IMR-90 (cell line): ENCODE measurements around the gene ARHGEF17. TPM values are rescaled to one million over a fixed set of nuclear protein-coding genes. Genes with fewer than 3 reads are reported as not detected.
A peak's percentile ranks its signal among the peaks of the same experiment; 100 is the strongest.

Experiments
- ATAC-seq: fragments of 200-7000 bp; cut with Tn5 transposase; 2 replicates; pipeline ENCODE4 v1.9.1; 2020; ENCODE audit warnings: low read depth, mild to moderate bottlenecking, moderate library complexity
- BruUV-seq: library from RNA; stranded (reverse); fragments of 400-500 nt; replicated peaks from 2 replicates; lab custom pipeline; 2021; lab: Mats Ljungman, UMichigan
- CTCF ChIA-PET: fragments of 300-600 bp; formaldehyde crosslinking; extraction: SDS; loops from one replicate; lab custom pipeline; 2021; ENCODE audit warnings: antibody characterized with exemption; lab: Yijun Ruan, JAX
- POLR2A ChIA-PET: fragments of 300-600 bp; sonication (Branson Sonifier 250); formaldehyde crosslinking; loops from one replicate; lab custom pipeline; 2022; ENCODE audit warnings: antibody characterized with exemption; ENCODE audit not compliant: unreplicated experiment; lab: Charles Lee
- DNase-seq: peaks from one replicate; pipeline ENCODE4 v3.0.0; 2013
- H2AFZ ChIP-seq: replicated peaks from 2 replicates; pipeline ENCODE3; 2013; ENCODE audit warnings: low read length, mild to moderate bottlenecking; ENCODE audit not compliant: poor library complexity
- H2AK5ac ChIP-seq: 2 replicates; pipeline ENCODE4 v1.6.1; 2013; ENCODE audit warnings: low read depth, low read length, inconsistent platforms
- H2AK9ac ChIP-seq: replicated peaks from 2 replicates; pipeline ENCODE3; 2013; ENCODE audit warnings: mild to moderate bottlenecking, low read depth, low read length, moderate library complexity; ENCODE audit not compliant: poor library complexity
- H2BK120ac ChIP-seq: 2 replicates; pipeline ENCODE4 v1.6.1; 2013; ENCODE audit warnings: low read depth, low read length, inconsistent platforms
- H2BK15ac ChIP-seq: 3 replicates; pipeline ENCODE4 v1.6.1; 2013; ENCODE audit warnings: low read depth, low read length, inconsistent platforms
- H2BK20ac ChIP-seq: 2 replicates; pipeline ENCODE4 v1.6.1; 2013; ENCODE audit warnings: low read depth, mild to moderate bottlenecking, inconsistent platforms, low read length, moderate library complexity
- H2BK5ac ChIP-seq: 2 replicates; pipeline ENCODE4 v1.6.1; 2013; ENCODE audit warnings: mild to moderate bottlenecking, low read depth, low read length, inconsistent platforms; ENCODE audit not compliant: poor library complexity, severe bottlenecking
- H3K14ac ChIP-seq: replicated peaks from 2 replicates; pipeline ENCODE4 v1.6.1; 2013; ENCODE audit warnings: low read depth, low read length, inconsistent platforms
- H3K18ac ChIP-seq: 2 replicates; pipeline ENCODE4 v1.6.1; 2013; ENCODE audit warnings: low read depth, low read length, control low read depth
- H3K23ac ChIP-seq: 2 replicates; pipeline ENCODE4 v1.6.1; 2013; ENCODE audit warnings: low read depth, low read length, inconsistent platforms
- H3K27ac ChIP-seq: 2 replicates; pipeline ENCODE4 v1.5.1; 2013; ENCODE audit warnings: mild to moderate bottlenecking, control low read depth, low read length; ENCODE audit not compliant: insufficient read depth
- H3K27me3 ChIP-seq: 2 replicates; pipeline ENCODE4 v1.6.1; 2013; ENCODE audit warnings: low read length; ENCODE audit not compliant: control insufficient read depth, insufficient read depth
- H3K36me3 ChIP-seq: 2 replicates; pipeline ENCODE4 v1.6.1; 2013; ENCODE audit warnings: low read length, mixed read lengths; ENCODE audit not compliant: control insufficient read depth, insufficient read depth
- H3K4ac ChIP-seq: 2 replicates; pipeline ENCODE4 v1.6.1; 2013; ENCODE audit warnings: low read depth, low read length, inconsistent platforms
- H3K4me1 ChIP-seq: 2 replicates; pipeline ENCODE4 v1.6.1; 2013; ENCODE audit warnings: low read length, mixed read lengths; ENCODE audit not compliant: control insufficient read depth, insufficient read depth
- H3K4me2 ChIP-seq: 2 replicates; pipeline ENCODE4 v1.6.1; 2013; ENCODE audit warnings: low read depth, mild to moderate bottlenecking, control low read depth, low read length, moderate library complexity
- H3K4me3 ChIP-seq: 2 replicates; pipeline ENCODE4 v1.5.1; 2013; ENCODE audit warnings: low read depth, mild to moderate bottlenecking, control low read depth, low read length, moderate library complexity; ENCODE audit not compliant: insufficient read depth
- H3K56ac ChIP-seq: 2 replicates; pipeline ENCODE4 v1.6.1; 2013; ENCODE audit warnings: low read length, inconsistent platforms; ENCODE audit not compliant: insufficient read depth; ENCODE audit errors: extremely low read depth
- H3K79me1 ChIP-seq, 2 experiments: 2 replicates each; pipeline ENCODE4 v1.6.1; 2013; ENCODE audit warnings: low read length in 2 of 2, inconsistent platforms in 1 of 2, low read depth in 1 of 2
- H3K9ac ChIP-seq: 2 replicates; pipeline ENCODE4 v1.6.1; 2013; ENCODE audit warnings: low read depth, low read length, control low read depth
- H3K9me1 ChIP-seq: 2 replicates; pipeline ENCODE4 v1.6.1; 2013; ENCODE audit warnings: low read length, inconsistent platforms; ENCODE audit not compliant: insufficient read depth
- H3K9me3 ChIP-seq: 2 replicates; pipeline ENCODE4 v1.6.1; 2013; ENCODE audit warnings: low read length; ENCODE audit not compliant: control insufficient read depth, insufficient read depth
- H4K20me1 ChIP-seq: 2 replicates; pipeline ENCODE4 v1.6.1; 2013; ENCODE audit warnings: low read length, inconsistent platforms; ENCODE audit not compliant: insufficient read depth
- H4K5ac ChIP-seq: 2 replicates; pipeline ENCODE4 v1.6.1; 2013; ENCODE audit warnings: mild to moderate bottlenecking, low read depth, low read length, control low read depth
- H4K8ac ChIP-seq, 2 experiments: 2 replicates each; pipeline ENCODE4 v1.6.1; 2013; ENCODE audit warnings: low read depth in 2 of 2, low read length in 2 of 2, control low read depth in 1 of 2, inconsistent platforms in 1 of 2
- H4K91ac ChIP-seq: 2 replicates; pipeline ENCODE4 v1.6.1; 2013; ENCODE audit warnings: low read depth, low read length, inconsistent platforms; ENCODE audit not compliant: insufficient read depth
- CEBPB ChIP-seq: IDR thresholded peaks from 2 replicates; pipeline ENCODE4 v1.6.1; 2012; ENCODE audit warnings: low read depth, low read length, improper control_type of control experiment
- CHD1 ChIP-seq: IDR thresholded peaks from 2 replicates; pipeline ENCODE4 v1.6.1; 2012; ENCODE audit warnings: low read depth, low read length, improper control_type of control experiment
- CTCF ChIP-seq: conservative IDR thresholded peaks from 2 replicates; pipeline ENCODE4 v1.5.1; 2012; ENCODE audit warnings: mild to moderate bottlenecking, low read depth, low read length, improper control_type of control experiment
- ELK1 ChIP-seq: fragments of 150-350 bp; IDR thresholded peaks from 2 replicates; pipeline ENCODE4 v1.6.1; 2016; ENCODE audit warnings: low read depth, mild to moderate bottlenecking, low read length, moderate library complexity, borderline replicate concordance
- FOS ChIP-seq: fragments of 150-350 bp; IDR thresholded peaks from 2 replicates; pipeline ENCODE4 v1.6.1; 2016; ENCODE audit warnings: low read depth, low read length
- MAZ ChIP-seq: IDR thresholded peaks from 2 replicates; pipeline ENCODE4 v1.6.1; 2012; ENCODE audit warnings: low read depth, mild to moderate bottlenecking, low read length, improper control_type of control experiment, moderate library complexity, borderline replicate concordance
- MXI1 ChIP-seq: IDR thresholded peaks from 2 replicates; pipeline ENCODE4 v1.6.1; 2012; ENCODE audit warnings: low read depth, mild to moderate bottlenecking, low read length, moderate library complexity, borderline replicate concordance
- POLR2A ChIP-seq: IDR thresholded peaks from 2 replicates; pipeline ENCODE4 v1.6.1; 2012; ENCODE audit warnings: mild to moderate bottlenecking, low read depth, low read length
- RFX5 ChIP-seq: IDR thresholded peaks from 2 replicates; pipeline ENCODE4 v1.8.0; 2012; ENCODE audit warnings: low read depth, mild to moderate bottlenecking, low read length, moderate library complexity
- SMC3 ChIP-seq: fragments of 150-350 bp; IDR thresholded peaks from 2 replicates; pipeline ENCODE4 v1.6.1; 2016; ENCODE audit warnings: low read depth, mild to moderate bottlenecking, antibody characterized with exemption, low read length, moderate library complexity
- WGBS, 2 experiments: methylation state at CpG; one replicate each; pipeline versions ENCODE4 v1.1.5 to v1.1.7; 2013; ENCODE audit warnings: missing lambda C conversion rate in 2 of 2; ENCODE audit not compliant: insufficient read length in 1 of 2; ENCODE audit errors: extremely low coverage in 2 of 2; 5-methylcytosine and 5-hydroxymethylcytosine counted together
- dilution Hi-C: fragments of 300-500 bp; cut with HindIII; formaldehyde crosslinking; loops from one replicate; pipeline ENCODE4 v1.14.3; 2018; ENCODE audit warnings: low sequenced_read_pairs; ENCODE audit not compliant: unreplicated experiment
- in situ Hi-C: fragments of 300-500 bp; cut with MboI; formaldehyde crosslinking; loops from 3 replicates; pipeline ENCODE4 v1.14.3; 2019; ENCODE audit warnings: low sequenced_read_pairs, inconsistent platforms, mixed read lengths
- intact Hi-C: fragments of 100-400 bp; cut with micrococcal nuclease; formaldehyde crosslinking; loops from 2 replicates; pipeline ENCODE4 v1.10.0; 2022
- polyA plus RNA-seq, 3 experiments: library from polyadenylated mRNA; depleted of rRNA; stranded (reverse); fragments of >200 nt; gene quantifications; 2 replicates each; pipeline ENCODE4 v1.2.3, GENCODE V29; 2012; ENCODE audit warnings: low replicate concordance in 1 of 3
- total RNA-seq: library from RNA; depleted of rRNA; stranded (reverse); fragments of >200 nt; gene quantifications from 2 replicates; pipeline ENCODE4 v1.2.3, GENCODE V29; 2012

The ARHGEF17 gene
- total and polyA plus RNA-seq, 2 of the 4 experiments (the other 2 are of a cell fraction): 21.7 to 97.7 TPM

DNA sequence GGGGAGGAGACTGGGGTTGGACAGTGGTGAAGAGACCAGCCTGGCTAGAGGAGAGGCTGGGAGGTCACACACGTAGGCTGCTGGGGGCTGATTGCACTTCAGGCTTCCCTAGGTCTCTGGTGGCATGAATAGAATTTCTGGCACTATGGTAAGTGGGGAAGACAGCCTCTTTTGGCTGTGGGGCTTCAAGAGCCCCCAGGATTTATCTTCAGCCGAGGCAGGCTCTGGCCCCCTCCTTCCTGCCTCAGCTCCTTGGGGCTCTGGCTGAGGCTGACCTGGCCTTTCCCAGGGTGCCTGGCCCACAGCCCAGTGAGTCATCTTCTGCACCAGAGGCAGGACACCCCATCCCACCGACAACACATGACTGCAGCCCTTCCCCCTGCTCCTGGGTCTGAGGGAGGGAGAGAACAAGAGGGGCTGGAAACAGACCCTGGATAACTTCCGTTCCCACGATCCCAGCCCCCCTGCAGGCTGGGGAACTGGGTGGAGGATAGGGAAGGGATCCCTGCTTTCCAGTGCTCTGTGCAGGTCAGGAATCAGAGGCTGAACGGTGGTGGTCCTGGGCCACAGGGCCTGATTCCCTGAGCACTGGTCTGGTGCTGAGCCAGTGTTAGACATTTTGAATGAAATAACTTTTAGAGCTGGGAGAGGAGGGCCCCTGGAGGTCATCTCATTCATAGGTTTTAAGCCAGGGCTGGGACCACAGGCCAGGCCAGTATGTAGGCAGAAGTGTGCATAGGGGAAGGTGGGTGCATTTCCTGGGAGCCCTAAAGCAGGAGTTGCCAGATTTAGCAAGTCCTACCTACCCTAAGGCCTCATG lies 26.5 kb downstream of the ARHGEF17 start (continued):
- no peak for TF ChIP-seq CEBPB

DNA sequence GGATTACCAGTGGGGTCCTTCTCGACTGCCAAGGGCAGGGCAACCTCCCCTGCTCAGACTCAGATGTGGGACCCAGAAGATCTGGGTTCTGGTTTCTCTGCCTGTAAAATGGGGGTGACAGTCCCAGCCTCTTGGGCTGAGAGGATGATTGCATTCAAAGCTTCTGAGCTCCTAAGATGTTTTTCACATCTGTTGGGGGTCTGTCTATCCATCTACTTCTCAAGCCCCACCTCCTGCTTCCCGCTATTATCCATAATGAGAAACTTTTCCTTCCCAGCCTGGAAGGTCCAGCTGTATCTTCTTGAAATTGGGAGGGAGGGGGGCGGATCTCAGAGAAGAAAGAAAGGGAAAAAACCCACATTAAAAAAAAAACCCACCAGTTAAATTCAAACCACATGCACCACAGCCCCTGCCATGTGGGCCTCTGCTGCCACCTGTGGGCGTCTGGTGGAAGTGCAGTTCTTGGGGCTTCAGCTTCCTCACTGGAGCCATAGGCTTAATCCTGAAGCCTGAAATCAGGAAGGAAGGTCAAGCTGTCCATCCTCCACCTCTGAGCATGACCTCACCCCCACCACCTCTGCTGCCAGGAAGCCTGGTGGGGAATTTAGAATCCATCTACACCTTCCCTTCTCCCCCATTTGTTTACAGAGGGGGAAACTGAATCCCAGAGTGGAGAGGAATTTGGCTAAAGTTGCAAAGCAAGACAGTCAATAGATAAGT lies 27.3 kb downstream of the ARHGEF17 start:
- Histone ChIP-seq H2BK15ac (0 out of 3 replicates have a peak overlapping the region, but pooled peaks have one; percentile 40), H2AK9ac (peak overlapping the region; percentile 96), H3K4me3 (no peak overlapping the region), H2BK120ac (peak overlapping the region; percentile 84), H3K4ac (peak overlapping the region; percentile 86), H3K27me3 (no peaks in the 10 kb centered on the region), H2AFZ (no peak overlapping the region), H3K27ac (peak overlapping the region; percentile 70), H3K4me2 (peak overlapping the region; percentile 67; the same call in 1 of the 2 replicates), H4K5ac (no peak overlapping the region), H3K36me3 (peaks cover 3% of the 10 kb centered on the region; the same call in 1 of the 2 replicates), H3K9me3 (no peaks in the 10 kb centered on the region), H2BK20ac (peak overlapping the region; percentile 13; the same call in 1 of the 2 replicates), H4K20me1 (peaks cover 99% of the 10 kb centered on the region), H2BK5ac (peak overlapping the region; percentile 82), H3K14ac (peak overlapping the region; percentile 69), H3K18ac (peak overlapping the region; percentile 38; the same call in 1 of the 2 replicates), H3K9me1 (peaks cover 29% of the 10 kb centered on the region), H4K91ac (peak overlapping the region; percentile 74), H4K8ac (peak overlapping the region; percentile 10 to 58; a peak in 2 of 4 replicates), H3K9ac (peak overlapping the region; percentile 27), H3K56ac (no peak overlapping the region; the same call in 1 of the 2 replicates), H2AK5ac (peak overlapping the region; percentile 83), H3K23ac (peak overlapping the region; percentile 73; the same call in 1 of the 2 replicates), H3K4me1 (peaks cover 49% of the 10 kb centered on the region), H3K79me1 (peaks cover 20 to 94% of the 10 kb centered on the region in 2 experiments)
- ChIA-PET CTCF (interaction anchor here (0.6 to 1.9 kb wide), 18 partner anchors 10 to 604 kb away, joined by 3 to 20 read pairs (median 5); no protein-coding TSS in a partner anchor), POLR2A (interaction anchor here (0.6 to 0.7 kb wide), 5 partner anchors 8 to 50 kb away, joined by 3 to 5 read pairs (median 4); no protein-coding TSS in a partner anchor)
- in situ Hi-C loops: loop anchor here (5.0 kb wide), 1 partner anchor 38 kb away; no protein-coding TSS in a partner anchor
- WGBS, 2 experiments: no CpG with 5 or more reads among the region's 4 CpGs
- peak; percentile 67 for ATAC-seq
- BruUV-seq: no TSS peak
- peak; percentile 82 for DNase-seq
- intact Hi-C loops: loop anchor here (1.0 kb wide), 2 partner anchors 28 to 40 kb away; no protein-coding TSS in a partner anchor
- dilution Hi-C loops: no loop called here
- TF ChIP-seq POLR2A (0 out of 2 replicates have a peak, but pooled peaks have one; percentile 55), ELK1 (no peak), MXI1 (peak; percentile 74; the same call in 1 of the 2 replicates), CHD1 (no peak), SMC3 (peak; percentile 99), RFX5 (no peak), MAZ (peak; percentile 80), FOS (no peak; the same call in 1 of the 2 replicates), CTCF (peak; percentile 99)
